Measurements from ENCODE around the gene SMARCA2.

SMARCA2 gene

GRCh38 chr9:2082772-2083171 lies 67.6 kb downstream of the SMARCA2 start:
- no peak overlapping the region for H3K4me3 ChIP-seq (ENCODE audit: low read depth, low read length)
- DNase-seq (ENCODE audit: low read depth) = no peak

DNA sequence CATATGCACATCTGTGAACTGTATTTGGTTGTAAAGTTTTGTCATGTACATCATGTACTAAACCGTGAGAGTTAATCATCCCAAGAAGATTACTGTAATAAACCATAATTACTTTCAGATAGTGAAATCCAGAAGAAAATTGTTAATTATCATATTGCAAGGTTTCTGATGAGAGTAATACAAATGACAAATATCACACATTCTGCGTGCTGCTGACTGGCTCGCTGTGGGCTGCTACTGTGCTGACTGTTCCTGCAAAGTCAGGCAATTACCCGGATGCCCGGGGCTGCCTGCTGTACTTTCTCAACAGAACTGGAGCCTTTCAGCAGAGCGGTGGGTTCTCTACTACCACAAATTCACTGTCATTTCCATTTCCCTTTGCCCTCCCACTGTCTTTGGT lies 68.3 kb downstream of the SMARCA2 start:
- H3K4me3 ChIP-seq (ENCODE audit: low read depth, low read length) = no peak overlapping the region
- DNase-seq (ENCODE audit: low read depth) = no peak

GRCh38 chr9:2085716-2086115 lies 70.6 kb downstream of the SMARCA2 start:
- peak; percentile 75 for DNase-seq (ENCODE audit: low read depth)

DNA sequence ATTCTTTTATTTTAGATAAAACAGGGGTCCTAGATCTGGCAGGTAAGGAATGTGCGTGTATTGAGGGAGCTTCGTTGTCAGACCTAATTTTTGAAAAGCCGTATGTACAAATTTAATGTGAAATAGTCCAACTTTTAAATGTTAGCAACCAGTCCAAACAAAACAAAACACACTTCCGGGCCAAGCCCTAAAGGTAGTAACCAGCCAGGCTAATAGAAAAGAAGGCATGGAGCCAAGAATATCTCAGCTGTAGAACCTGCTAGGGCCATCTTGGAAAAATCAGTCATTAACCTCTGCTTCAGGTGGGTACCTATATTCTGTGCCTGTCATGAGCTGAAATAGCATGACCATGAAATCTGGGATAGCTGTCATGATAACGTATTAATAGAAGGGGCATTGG lies 71.0 kb downstream of the SMARCA2 start:
- DNase-seq (ENCODE audit: low read depth) = no peak

More at GRCh38 chr9:2085716-2086115, 70.6 kb downstream of the SMARCA2 start:
- H3K4me3 ChIP-seq (ENCODE audit: low read depth, low read length) = no peak overlapping the region

GRCh38 chr9:2086971-2087370 lies 71.8 kb downstream of the SMARCA2 start:
- no peak overlapping the region for H3K4me3 ChIP-seq (ENCODE audit: low read depth, low read length)
- no peak for DNase-seq (ENCODE audit: low read depth)

More for the DNA sequence above, 71.0 kb downstream of the SMARCA2 start:
- no peak overlapping the region for H3K4me3 ChIP-seq (ENCODE audit: low read depth, low read length)

GRCh38 chr9:2087500-2088313 lies 72.6 kb downstream of the SMARCA2 start:
- no peak for DNase-seq (ENCODE audit: low read depth)
- H3K4me3 ChIP-seq (ENCODE audit: low read depth, low read length) = no peak overlapping the region

- no peak for DNase-seq (ENCODE audit: low read depth)
- H3K4me3 ChIP-seq (ENCODE audit: low read depth, low read length) = no peak overlapping the region
These were observed 78.9 kb downstream of the SMARCA2 start for GRCh38 chr9:2093920-2094597.

DNA sequence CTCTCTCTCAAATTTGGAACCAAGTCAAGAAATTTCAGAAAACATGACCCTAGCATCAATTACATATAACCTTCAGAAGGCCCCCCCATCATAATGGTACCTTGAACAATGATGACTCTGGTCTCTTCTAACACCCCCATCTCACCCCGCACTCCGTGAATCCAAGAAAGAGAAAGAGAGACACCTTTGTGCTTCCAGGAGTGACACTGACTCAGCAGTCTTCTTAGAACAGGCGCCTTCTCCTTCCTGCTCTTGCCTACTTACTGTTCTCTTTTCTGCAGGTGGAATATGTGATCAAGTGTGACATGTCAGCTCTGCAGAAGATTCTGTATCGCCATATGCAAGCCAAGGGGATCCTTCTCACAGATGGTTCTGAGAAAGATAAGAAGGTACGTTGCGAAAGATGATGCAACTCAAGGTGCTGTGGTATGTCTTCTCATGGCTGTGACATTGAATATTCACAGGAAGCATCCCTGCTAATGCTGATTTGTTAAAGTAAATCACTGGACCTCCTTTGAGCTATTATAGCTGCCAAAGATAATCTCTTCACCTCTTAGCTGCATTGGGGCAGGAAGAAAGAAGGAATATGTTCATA lies 81.3 kb downstream of the SMARCA2 start:
- no peak overlapping the region for H3K4me3 ChIP-seq (ENCODE audit: low read depth, low read length)
- DNase-seq (ENCODE audit: low read depth) = no peak

GRCh38 chr9:2106666-2107065 lies 91.5 kb downstream of the SMARCA2 start:
- H3K4me3 ChIP-seq (ENCODE audit: low read depth, low read length) = no peak overlapping the region
- no peak for DNase-seq (ENCODE audit: low read depth)

GRCh38 chr9:2107906-2108451 lies 92.8 kb downstream of the SMARCA2 start:
- H3K4me3 ChIP-seq (ENCODE audit: low read depth, low read length) = no peak overlapping the region
- DNase-seq (ENCODE audit: low read depth) = no peak

DNA sequence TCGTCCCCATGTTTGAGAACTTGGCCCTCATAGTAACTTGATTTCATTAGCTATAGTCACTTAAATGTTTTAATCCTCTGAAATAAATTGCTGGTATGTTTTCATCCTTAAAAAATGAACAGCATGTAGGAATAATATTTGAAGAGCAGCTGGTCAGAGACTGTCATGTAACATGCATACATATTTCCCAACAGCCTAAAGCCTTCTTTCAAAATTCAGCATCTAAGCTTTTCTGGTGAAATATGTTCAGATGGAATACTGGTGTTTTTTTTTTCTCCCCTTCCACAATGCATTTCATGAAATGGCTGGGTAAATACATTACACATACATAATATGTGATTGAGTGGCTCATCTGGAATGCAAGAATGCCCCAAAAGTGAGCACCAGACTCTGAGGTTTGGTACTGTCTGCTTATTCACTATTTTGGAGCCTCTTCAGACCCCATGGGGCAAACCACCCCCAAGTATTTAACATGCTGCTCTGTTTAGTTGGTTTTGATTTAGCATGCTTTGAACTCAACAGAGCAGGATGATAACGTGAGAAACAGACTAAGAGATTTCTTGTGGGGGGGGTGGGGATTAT lies 94.0 kb downstream of the SMARCA2 start:
- peak; percentile 44 for DNase-seq (ENCODE audit: low read depth)
- H3K4me3 ChIP-seq (ENCODE audit: low read depth, low read length) = no peak overlapping the region

GRCh38 chr9:2110036-2110435 lies 94.9 kb downstream of the SMARCA2 start:
- no peak for DNase-seq (ENCODE audit: low read depth)
- no peak overlapping the region for H3K4me3 ChIP-seq (ENCODE audit: low read depth, low read length)

DNA sequence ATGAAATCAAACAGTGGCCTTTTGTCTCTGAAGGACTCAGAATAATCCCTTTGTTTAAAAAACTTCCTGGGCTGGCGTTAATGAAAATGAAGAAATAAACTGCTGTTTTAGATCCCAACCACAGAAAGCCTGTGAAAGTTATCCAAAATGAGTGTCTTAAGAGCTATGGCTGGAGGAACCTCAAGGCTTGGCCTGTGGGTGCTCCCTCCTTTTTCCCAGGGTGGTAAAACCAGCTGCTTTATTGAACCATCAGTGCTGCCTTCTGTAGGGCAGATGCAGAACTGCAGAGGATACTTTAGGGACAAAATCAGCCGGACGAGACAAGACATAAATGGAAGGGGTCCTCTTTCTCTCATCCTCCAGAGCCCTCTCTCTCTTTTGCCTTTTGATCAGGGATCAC lies 100.9 kb downstream of the SMARCA2 start:
- H3K4me3 ChIP-seq (ENCODE audit: low read depth, low read length) = no peak overlapping the region
- DNase-seq (ENCODE audit: low read depth) = no peak

DNA sequence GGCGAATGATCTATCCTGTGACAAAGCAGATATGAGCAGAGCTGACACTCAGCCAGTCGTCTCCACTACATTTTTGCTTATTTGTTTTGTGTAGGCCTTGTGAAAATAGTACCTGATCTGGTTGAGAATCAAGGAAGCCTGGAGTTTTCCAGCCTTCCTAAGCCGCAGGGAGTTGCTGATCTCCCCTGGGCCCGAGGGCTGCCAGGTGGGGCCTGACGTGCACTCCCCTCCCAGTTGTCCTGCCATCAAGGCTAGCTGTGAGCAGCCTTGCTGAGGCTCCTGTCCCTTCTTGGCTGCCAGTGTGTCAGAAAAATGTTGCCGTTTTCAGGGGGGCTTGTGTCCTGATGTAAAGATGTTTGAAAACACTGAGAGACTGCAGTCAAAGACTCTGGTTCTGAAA lies 102.4 kb downstream of the SMARCA2 start:
- DNase-seq (ENCODE audit: low read depth) = no peak
- no peak overlapping the region for H3K4me3 ChIP-seq (ENCODE audit: low read depth, low read length)

DNA sequence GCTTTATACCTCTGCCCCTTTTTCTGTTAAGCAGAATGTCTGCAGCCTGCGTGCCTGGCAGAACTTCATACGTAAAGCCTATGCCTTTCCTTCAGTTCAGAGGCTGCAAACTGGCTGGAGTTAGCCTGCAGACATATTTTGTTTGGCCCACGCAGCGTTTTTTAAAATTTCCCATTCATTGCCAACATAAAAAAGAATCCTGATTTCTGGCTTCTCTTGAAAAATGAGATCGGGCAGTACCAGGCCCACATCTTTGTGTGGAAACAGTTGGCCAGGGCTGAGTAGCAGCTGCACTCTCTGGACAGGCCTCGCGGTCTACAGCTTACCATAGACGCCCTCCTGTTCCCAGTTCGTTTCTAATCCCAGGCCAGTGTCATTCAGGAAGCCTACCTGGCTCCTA lies 104.4 kb downstream of the SMARCA2 start:
- no peak for DNase-seq (ENCODE audit: low read depth)
- H3K4me3 ChIP-seq (ENCODE audit: low read depth, low read length) = no peak overlapping the region

DNA sequence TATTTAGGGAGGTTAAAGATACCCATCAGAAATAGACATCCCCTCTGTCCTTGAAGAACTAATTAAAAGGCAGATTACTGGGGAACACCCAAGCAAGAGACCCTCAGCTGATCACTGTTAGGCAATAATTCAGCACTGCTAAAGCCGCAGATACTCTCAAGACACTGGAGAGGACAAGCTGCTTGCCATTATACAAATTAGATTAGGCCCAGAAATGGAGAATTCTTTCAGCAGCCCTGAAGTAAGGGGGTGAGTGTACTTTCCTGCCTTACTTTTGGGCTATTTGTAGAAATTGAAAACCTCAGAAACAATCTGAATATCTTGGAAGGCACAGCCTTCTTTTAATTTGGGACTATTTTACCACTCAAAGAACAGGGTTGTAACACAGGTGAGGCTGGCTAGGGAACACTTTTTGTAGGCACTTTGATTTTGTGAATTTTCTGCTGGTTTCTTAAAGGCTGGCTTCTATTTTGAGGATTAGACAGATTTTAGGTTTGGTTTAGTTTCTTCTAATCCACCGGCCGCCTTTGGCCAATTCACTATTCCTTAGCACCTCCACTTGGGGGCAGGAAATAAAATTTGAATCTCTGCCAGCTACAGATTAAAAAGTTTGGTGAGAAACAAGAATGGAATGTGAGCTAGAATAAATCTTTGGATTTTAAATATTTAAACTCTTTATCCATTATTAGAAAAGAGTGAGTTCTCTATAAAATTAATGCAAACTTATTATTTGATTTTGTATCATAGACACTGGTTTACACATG lies 106.0 kb downstream of the SMARCA2 start:
- no peak for DNase-seq (ENCODE audit: low read depth)
- H3K4me3 ChIP-seq (ENCODE audit: low read depth, low read length) = no peak overlapping the region

GRCh38 chr9:2122299-2122698 lies 107.2 kb downstream of the SMARCA2 start:
- no peak overlapping the region for H3K4me3 ChIP-seq (ENCODE audit: low read depth, low read length)

GRCh38 chr9:2125906-2126305 lies 110.8 kb downstream of the SMARCA2 start:
- H3K4me3 ChIP-seq (ENCODE audit: low read depth, low read length) = no peak overlapping the region
- no peak for DNase-seq (ENCODE audit: low read depth)

More at GRCh38 chr9:2122299-2122698, 107.2 kb downstream of the SMARCA2 start:
- DNase-seq (ENCODE audit: low read depth) = no peak

GRCh38 chr9:2126331-2126803 lies 111.2 kb downstream of the SMARCA2 start:
- H3K4me3 ChIP-seq (ENCODE audit: low read depth, low read length) = no peak overlapping the region
- DNase-seq (ENCODE audit: low read depth) = peak; percentile 34
